B cell (primary cell): Measurements from ENCODE around the gene APRT. TPM values are rescaled to one million over a fixed set of nuclear protein-coding genes. Genes with fewer than 3 reads are reported as not detected.

Source experiments
- ATAC-seq: fragments of 200-7000 bp; cut with Tn5 transposase; one replicate; pipeline ENCODE4 v1.10.0; 2021; ENCODE audit warnings: low read depth, mild to moderate bottlenecking, moderate number of reproducible peaks, moderate library complexity
- CTCF ChIA-PET: fragments of 350-600 bp; sonication (Branson Sonifier 250); formaldehyde crosslinking; loops from one replicate; lab custom pipeline; 2021; ENCODE audit warnings: antibody characterized with exemption, inconsistent platforms; lab: Charles Lee
- POLR2A ChIA-PET: fragments of 350-600 bp; sonication (Branson Sonifier 250); formaldehyde crosslinking; loops from one replicate; lab custom pipeline; 2021; ENCODE audit warnings: antibody characterized with exemption; lab: Charles Lee
- DNase-seq: peaks from one replicate; pipeline ENCODE4 v3.0.0; 2013
- H2AFZ ChIP-seq: 2 replicates; pipeline ENCODE4 v1.6.1; 2012; ENCODE audit warnings: mild to moderate bottlenecking, low read depth, low read length; ENCODE audit not compliant: insufficient read depth, poor library complexity, severe bottlenecking
- H3K27ac ChIP-seq, 2 donors: 1 replicate in 1 of 2; 2 replicates in 1 of 2; pipeline ENCODE4 v1.5.1; 2012 to 2013; ENCODE audit warnings: low read length in 2 of 2, mild to moderate bottlenecking in 2 of 2, moderate library complexity in 1 of 2
- H3K27me3 ChIP-seq, 4 experiments: fragments of 200-600 bp in 1 of 4; sonication (generic) in 1 of 4; replicated peaks in 1 of 4; 1 replicate in 2 of 4; 2 replicates in 2 of 4; pipeline versions ENCODE4 v1.6.1 to v1.7.0; 2013 to 2016; ENCODE audit warnings: low read length in 3 of 4, mild to moderate bottlenecking in 2 of 4, mixed read lengths in 1 of 4, moderate library complexity in 1 of 4; ENCODE audit not compliant: insufficient read depth in 4 of 4, control insufficient read depth in 3 of 4; ENCODE audit errors: control extremely low read depth in 1 of 4
- H3K36me3 ChIP-seq, 2 experiments: replicated peaks in 1 of 2; 1 replicate in 1 of 2; 2 replicates in 1 of 2; pipeline versions ENCODE4 v1.6.1 to v1.7.1; 2013; ENCODE audit warnings: low read length in 1 of 2; ENCODE audit not compliant: insufficient read depth in 2 of 2, control insufficient read depth in 1 of 2; ENCODE audit errors: control extremely low read depth in 1 of 2, extremely low read depth in 1 of 2
- H3K4me1 ChIP-seq, 2 donors: fragments of 200-600 bp in 1 of 2; sonication (generic) in 1 of 2; 1 replicate in 1 of 2; 2 replicates in 1 of 2; pipeline versions ENCODE4 v1.5.1 to v1.6.1; 2013 to 2017; ENCODE audit warnings: low read length in 2 of 2; ENCODE audit not compliant: control insufficient read depth in 2 of 2, insufficient read depth in 2 of 2
- H3K4me2 ChIP-seq: replicated peaks from 2 replicates; pipeline ENCODE3; 2012; ENCODE audit warnings: mild to moderate bottlenecking, low read depth, low read length; ENCODE audit not compliant: poor library complexity, severe bottlenecking
- H3K4me3 ChIP-seq, 5 experiments: fragments of 200-600 bp in 1 of 5; sonication (generic) in 1 of 5; 1 replicate in 3 of 5; 2 replicates in 2 of 5; pipeline versions ENCODE4 v1.5.1 to v1.7.0; 2011 to 2016; ENCODE audit warnings: low read length in 4 of 5, mild to moderate bottlenecking in 4 of 5, low read depth in 2 of 5, control low read depth in 1 of 5, moderate library complexity in 1 of 5; ENCODE audit not compliant: insufficient read depth in 1 of 5; ENCODE audit errors: control extremely low read depth in 1 of 5, extremely low read depth in 1 of 5
- H3K79me2 ChIP-seq: fragments of 200-600 bp; sonication (generic); one replicate; pipeline ENCODE4 v1.6.0; 2016; ENCODE audit warnings: low read length; ENCODE audit not compliant: control insufficient read depth, insufficient read depth
- H3K9ac ChIP-seq: fragments of 200-600 bp; sonication (generic); 2 replicates; pipeline ENCODE4 v1.6.1; 2017; ENCODE audit warnings: mild to moderate bottlenecking, low read length, moderate library complexity
- H3K9me3 ChIP-seq, 3 donors: one replicate each; pipeline versions ENCODE4 v1.6.1 to v1.7.1; 2013; ENCODE audit warnings: low read length in 2 of 3; ENCODE audit not compliant: control insufficient read depth in 2 of 3, insufficient read depth in 1 of 3; ENCODE audit errors: control extremely low read depth in 1 of 3
- H4K20me1 ChIP-seq: 2 replicates; pipeline ENCODE4 v1.6.0; 2012; ENCODE audit warnings: mild to moderate bottlenecking, low read length; ENCODE audit not compliant: insufficient read depth, control insufficient read depth, poor library complexity, severe bottlenecking
- H3K27ac Mint-ChIP-seq: one replicate; pipeline ENCODE4 v1.8.0; 2021; ENCODE audit warnings: mixed read lengths
- H3K27me3 Mint-ChIP-seq: one replicate; pipeline ENCODE4 v1.8.0; 2021; ENCODE audit warnings: mixed read lengths
- H3K4me1 Mint-ChIP-seq: one replicate; pipeline ENCODE4 v1.8.0; 2021; ENCODE audit warnings: mixed read lengths
- H3K4me3 Mint-ChIP-seq: one replicate; pipeline ENCODE4 v1.8.0; 2021; ENCODE audit warnings: mixed read lengths
- H3K9me3 Mint-ChIP-seq: one replicate; pipeline ENCODE4 v1.8.0; 2022; ENCODE audit warnings: mixed read lengths; ENCODE audit not compliant: insufficient read depth
- CTCF ChIP-seq: fragments of 200-600 bp; IDR thresholded peaks from one replicate; pipeline ENCODE4 v1.8.0; 2022; ENCODE audit warnings: antibody characterized with exemption, mild to moderate bottlenecking
- EZH2 ChIP-seq: IDR thresholded peaks from 2 replicates; pipeline ENCODE4 v1.6.1; 2012; ENCODE audit warnings: borderline replicate concordance, low read depth, mild to moderate bottlenecking, moderate library complexity, low read length; ENCODE audit not compliant: insufficient read depth, poor library complexity, severe bottlenecking
- WGBS: methylation state at CpG from one replicate; pipeline ENCODE4 v1.1.5; 2013; ENCODE audit warnings: missing lambda C conversion rate; ENCODE audit not compliant: insufficient coverage; 5-methylcytosine and 5-hydroxymethylcytosine counted together
- intact Hi-C: fragments of 100-400 bp; cut with micrococcal nuclease; formaldehyde crosslinking; loops from one replicate; pipeline ENCODE4 v1.10.0; 2022
- polyA plus RNA-seq: library from polyadenylated mRNA; depleted of rRNA; stranded (reverse); fragments of >200 nt; gene quantifications from 2 replicates; pipeline ENCODE4 v1.2.3, GENCODE V29; 2012
- total RNA-seq, 2 donors: library from RNA; stranded (reverse); fragments of 120-200 nt in 1 of 2; gene quantifications; 1 replicate in 1 of 2; 2 replicates in 1 of 2; pipeline versions ENCODE4 v1.2.3 to v1.2.4, GENCODE V29; 2013 to 2022

The APRT gene
- total and polyA plus RNA-seq, 2 donors (not counting 1 experiment from before 2014, with no cell fraction given) = 124 to 161 TPM

DNA sequence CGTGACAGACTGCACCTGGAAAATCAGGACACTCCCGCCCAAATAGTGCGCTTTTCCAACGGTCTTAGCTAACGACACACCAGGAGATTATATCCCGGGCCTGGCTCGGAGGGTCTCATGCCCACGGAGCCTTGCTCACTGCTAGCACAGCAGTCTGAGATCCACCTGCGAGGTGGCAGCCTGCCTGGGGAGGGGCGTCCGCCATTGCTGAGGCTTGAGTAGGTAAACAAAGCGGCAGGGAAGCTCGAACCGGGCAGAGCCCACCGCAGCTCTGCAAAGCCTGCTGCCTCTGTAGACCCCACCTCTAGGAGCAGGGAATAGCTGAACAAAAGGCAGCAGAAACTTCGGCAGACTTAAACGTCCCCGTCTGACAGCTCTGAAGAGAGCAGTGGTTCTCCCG, 39.9 kb upstream of the APRT start:
- no peak overlapping the region for H3K4me3 Mint-ChIP-seq
- intact Hi-C loops = no loop called here
- POLR2A ChIA-PET = no interaction called here

More for the DNA sequence above, 39.9 kb upstream of the APRT start:
- DNase-seq (no peak), ATAC-seq (no peak)
- no peak overlapping the region for H2AFZ ChIP-seq
- H3K4me2 ChIP-seq = no peak overlapping the region
- peaks cover 0 to 16% of the 10 kb centered on the region in 2 experiments for H3K36me3 ChIP-seq
- H3K79me2 ChIP-seq = peaks cover 23% of the 10 kb centered on the region
- Mint-ChIP-seq H3K27me3 (no peaks in the 10 kb centered on the region), H3K4me1 (peaks cover 23% of the 10 kb centered on the region), H3K9me3 (no peaks in the 10 kb centered on the region), H3K27ac (no peak overlapping the region)
- H4K20me1 ChIP-seq = peaks cover 33% of the 10 kb centered on the region
- CTCF ChIA-PET = interaction anchor here (1.1 kb wide), 1 partner anchor 364 kb away, joined by 3 read pairs; no protein-coding TSS in a partner anchor
- H3K9me3 ChIP-seq = no peaks in the 10 kb centered on the region
- H3K4me3 ChIP-seq = no peak overlapping the region
- no peak for TF ChIP-seq EZH2
- no peak for TF ChIP-seq CTCF
- H3K27me3 ChIP-seq = no peaks in the 10 kb centered on the region
- H3K4me1 ChIP-seq = peaks cover 20 to 23% of the 10 kb centered on the region in 2 donors
- WGBS = 96% methylated on average over 19 of the region's 19 CpGs
- H3K9ac ChIP-seq = no peak overlapping the region
- no peak overlapping the region for H3K27ac ChIP-seq
